ENCODE results near the gene MMEL1. TPM values are rescaled to one million over a fixed set of nuclear protein-coding genes. Genes with fewer than 3 reads are reported as not detected.
A peak's percentile ranks its signal among the peaks of the same experiment; 100 is the strongest.

MMEL1 gene
- total and polyA plus RNA-seq, 2 of the 13 experiments (the other 11 are each of a cell fraction or from before 2014, with no cell fraction given), result 0.48 TPM; not detected in 1

DNA sequence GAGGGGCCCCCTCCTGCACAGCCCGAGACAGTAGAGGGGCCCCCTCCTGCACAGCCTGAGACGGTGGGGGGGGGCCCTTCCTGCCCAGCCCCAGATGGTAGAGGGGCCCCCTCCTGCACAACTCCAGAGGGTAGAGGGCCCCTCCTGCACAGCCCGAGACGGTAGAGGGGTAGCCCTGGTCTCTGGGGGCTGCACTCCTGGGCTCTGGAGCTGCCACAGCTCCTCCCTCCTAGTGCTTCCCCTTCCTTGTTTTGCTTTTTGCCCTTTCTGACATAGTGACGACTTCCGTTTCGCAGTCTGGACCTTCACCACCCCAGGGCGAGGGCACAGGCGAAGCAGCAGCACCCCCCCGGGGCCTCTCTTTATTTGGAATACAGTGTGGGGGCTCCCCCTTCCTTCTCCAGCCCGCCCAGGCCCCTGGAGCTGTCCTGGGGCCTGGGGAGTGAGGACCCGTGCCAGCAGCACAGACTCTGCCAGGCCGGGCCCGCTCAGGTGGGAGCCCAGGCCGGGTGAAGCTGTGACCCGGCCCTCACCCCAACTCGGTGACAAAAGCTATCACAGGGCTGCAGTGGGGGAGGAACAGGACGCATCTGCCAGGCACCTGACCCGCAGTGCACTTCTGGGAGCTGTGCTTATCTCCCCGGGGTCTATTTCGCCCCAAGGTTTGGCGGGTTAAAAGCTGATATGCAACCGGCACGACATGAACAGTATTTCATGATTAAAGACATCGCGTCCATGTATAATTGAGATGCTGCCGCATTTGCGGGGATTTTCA is 47.3 kb downstream of the MMEL1 start (continued):
- peak; percentile 56; the same call in 1 of the 2 replicates for TF ChIP-seq FOXK1 (CRISPR knock-in tag; IDR thresholded peaks at IDR 0.05; ENCODE audit: borderline replicate concordance, low read depth)
- peak; percentile 50; the same call in 1 of the 2 replicates for TF ChIP-seq THAP11 (CRISPR knock-in tag; IDR thresholded peaks at IDR 0.05)
- no peak for TF ChIP-seq ATF5 (CRISPR knock-in tag; IDR thresholded peaks at IDR 0.05; ENCODE audit: low read depth)
- no peak for TF ChIP-seq TOE1 (CRISPR knock-in tag; IDR thresholded peaks at IDR 0.05)
- TF ChIP-seq ZNF605 (CRISPR knock-in tag; IDR thresholded peaks at IDR 0.05), result no peak
- TF ChIP-seq ZNF343 (CRISPR knock-in tag; IDR thresholded peaks at IDR 0.05), result 0 out of 2 replicates have a peak, but pooled peaks have one; percentile 26
- TF ChIP-seq ZBTB43 (CRISPR knock-in tag; conservative IDR thresholded peaks at IDR 0.05), result 0 out of 2 replicates have a peak, but pooled peaks have one; percentile 26
- peak; percentile 20; the same call in 1 of the 2 replicates for TF ChIP-seq SP4 (CRISPR knock-in tag; IDR thresholded peaks at IDR 0.05)
- TF ChIP-seq ZNF282 (IDR thresholded peaks at IDR 0.05; ENCODE audit: partially characterized antibody), result no peak
- no peak for TF ChIP-seq XBP1 (CRISPR knock-in tag; IDR thresholded peaks at IDR 0.05)
- peak; percentile 49; the same call in 1 of the 2 replicates for TF ChIP-seq NR2C2 (CRISPR knock-in tag; IDR thresholded peaks at IDR 0.05; ENCODE audit: borderline replicate concordance)
- no peak for TF ChIP-seq NR2F2 (IDR thresholded peaks at IDR 0.05; ENCODE audit: borderline replicate concordance, low read depth)
- peak; percentile 30; the same call in 1 of the 2 replicates for TF ChIP-seq ZNF574 (CRISPR knock-in tag; IDR thresholded peaks at IDR 0.05)
- TF ChIP-seq, protein P1, sequence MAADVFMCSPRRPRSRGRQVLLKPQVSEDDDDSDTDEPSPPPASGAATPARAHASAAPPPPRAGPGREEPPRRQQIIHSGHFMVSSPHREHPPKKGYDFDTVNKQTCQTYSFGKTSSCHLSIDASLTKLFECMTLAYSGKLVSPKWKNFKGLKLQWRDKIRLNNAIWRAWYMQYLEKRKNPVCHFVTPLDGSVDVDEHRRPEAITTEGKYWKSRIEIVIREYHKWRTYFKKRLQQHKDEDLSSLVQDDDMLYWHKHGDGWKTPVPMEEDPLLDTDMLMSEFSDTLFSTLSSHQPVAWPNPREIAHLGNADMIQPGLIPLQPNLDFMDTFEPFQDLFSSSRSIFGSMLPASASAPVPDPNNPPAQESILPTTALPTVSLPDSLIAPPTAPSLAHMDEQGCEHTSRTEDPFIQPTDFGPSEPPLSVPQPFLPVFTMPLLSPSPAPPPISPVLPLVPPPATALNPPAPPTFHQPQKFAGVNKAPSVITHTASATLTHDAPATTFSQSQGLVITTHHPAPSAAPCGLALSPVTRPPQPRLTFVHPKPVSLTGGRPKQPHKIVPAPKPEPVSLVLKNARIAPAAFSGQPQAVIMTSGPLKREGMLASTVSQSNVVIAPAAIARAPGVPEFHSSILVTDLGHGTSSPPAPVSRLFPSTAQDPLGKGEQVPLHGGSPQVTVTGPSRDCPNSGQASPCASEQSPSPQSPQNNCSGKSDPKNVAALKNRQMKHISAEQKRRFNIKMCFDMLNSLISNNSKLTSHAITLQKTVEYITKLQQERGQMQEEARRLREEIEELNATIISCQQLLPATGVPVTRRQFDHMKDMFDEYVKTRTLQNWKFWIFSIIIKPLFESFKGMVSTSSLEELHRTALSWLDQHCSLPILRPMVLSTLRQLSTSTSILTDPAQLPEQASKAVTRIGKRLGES (CRISPR knock-in tag; IDR thresholded peaks at IDR 0.05; ENCODE audit: borderline replicate concordance), result no peak
- no peak for TF ChIP-seq ZIK1 (CRISPR knock-in tag; IDR thresholded peaks at IDR 0.05; ENCODE audit: borderline replicate concordance, low read depth)
- TF ChIP-seq ZNF414 (CRISPR knock-in tag; IDR thresholded peaks at IDR 0.05), result no peak
- 0 out of 2 replicates have a peak, but pooled peaks have one; percentile 26 for TF ChIP-seq HDAC2 (CRISPR knock-in tag; IDR thresholded peaks at IDR 0.05)

Measured in HepG2 (cell line).